ENCODE measurements around the gene ARCN1. TPM values are rescaled to one million over a fixed set of nuclear protein-coding genes. Genes with fewer than 3 reads are reported as not detected.
"Not testable (repeated sequence)": the region's sequence is repeated elsewhere in the genome, so short reads cannot be mapped to it uniquely, and the experiment has no call there.

Gene ARCN1
- total and polyA plus RNA-seq, 11 donors, result 53.1 to 127 (median 99.6) TPM

DNA sequence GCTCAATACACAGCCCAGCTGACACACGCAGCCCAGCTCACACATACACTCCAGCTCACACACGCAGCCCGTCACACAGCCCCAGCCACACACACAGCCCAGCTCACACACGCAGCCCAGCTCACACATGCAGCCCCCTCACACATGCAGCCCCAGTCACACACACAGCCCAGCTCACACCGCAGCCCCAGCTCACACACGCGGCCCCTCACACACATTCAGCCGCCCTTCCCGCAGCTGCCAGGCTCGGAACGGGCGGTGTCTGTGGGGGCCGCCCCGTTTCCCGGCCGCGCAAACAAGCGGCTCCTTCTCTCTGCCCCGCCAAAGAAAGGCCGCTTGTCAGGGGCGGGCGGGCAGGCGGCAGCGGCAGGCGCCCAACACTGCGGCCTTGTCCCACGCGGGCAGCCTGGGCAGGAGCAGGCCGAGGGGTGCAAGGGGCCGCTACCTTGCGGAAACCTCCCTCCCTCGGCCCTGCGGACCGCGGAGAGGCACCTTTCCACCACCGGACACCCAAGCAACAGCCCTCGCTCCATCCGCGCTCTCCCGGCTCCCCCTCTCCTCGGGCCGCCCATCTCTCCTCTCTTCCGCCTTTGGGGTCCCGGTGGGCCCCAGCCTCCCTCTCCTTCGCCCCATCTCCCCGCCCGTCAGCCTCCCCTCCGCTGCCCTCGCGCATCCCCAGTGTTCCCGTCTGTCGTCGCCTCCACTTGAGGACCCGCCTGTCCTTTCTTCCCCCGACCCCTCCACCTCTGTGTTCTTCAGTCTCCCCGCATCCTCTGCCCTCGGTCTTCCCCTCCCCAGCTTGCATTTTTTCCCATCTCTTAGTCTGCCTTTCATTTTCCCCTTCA is 37.4 kb downstream of the ARCN1 start:
- intact Hi-C loops (cut with DNase I), result loop anchor here in 6 of 10 donors (5.0 to 10.0 kb wide), 3 partner anchors 37 to 48 kb away; partner anchors contain the start of gene ARCN1 (in 2 of the 6)
- DNase-seq (no peak), ATAC-seq (peak in 1 of 4 donors; percentile 0)
- TF ChIP-seq, protein P1, sequence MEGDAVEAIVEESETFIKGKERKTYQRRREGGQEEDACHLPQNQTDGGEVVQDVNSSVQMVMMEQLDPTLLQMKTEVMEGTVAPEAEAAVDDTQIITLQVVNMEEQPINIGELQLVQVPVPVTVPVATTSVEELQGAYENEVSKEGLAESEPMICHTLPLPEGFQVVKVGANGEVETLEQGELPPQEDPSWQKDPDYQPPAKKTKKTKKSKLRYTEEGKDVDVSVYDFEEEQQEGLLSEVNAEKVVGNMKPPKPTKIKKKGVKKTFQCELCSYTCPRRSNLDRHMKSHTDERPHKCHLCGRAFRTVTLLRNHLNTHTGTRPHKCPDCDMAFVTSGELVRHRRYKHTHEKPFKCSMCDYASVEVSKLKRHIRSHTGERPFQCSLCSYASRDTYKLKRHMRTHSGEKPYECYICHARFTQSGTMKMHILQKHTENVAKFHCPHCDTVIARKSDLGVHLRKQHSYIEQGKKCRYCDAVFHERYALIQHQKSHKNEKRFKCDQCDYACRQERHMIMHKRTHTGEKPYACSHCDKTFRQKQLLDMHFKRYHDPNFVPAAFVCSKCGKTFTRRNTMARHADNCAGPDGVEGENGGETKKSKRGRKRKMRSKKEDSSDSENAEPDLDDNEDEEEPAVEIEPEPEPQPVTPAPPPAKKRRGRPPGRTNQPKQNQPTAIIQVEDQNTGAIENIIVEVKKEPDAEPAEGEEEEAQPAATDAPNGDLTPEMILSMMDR (IDR thresholded peaks at IDR 0.05), result no peak
- TF ChIP-seq POLR2A (IDR thresholded peaks at IDR 0.05), result no peak
- Histone ChIP-seq H3K4me1 (peaks cover 0 to 74% (median 44%) of the 10 kb centered on the region in 12 donors), H3K27ac (peak overlapping the region; percentile 74 to 100 (median 93)), H3K36me3 (peaks cover 0 to 17% (median 14%) of the 10 kb centered on the region in 9 donors), H3K4me3 (peak overlapping the region; percentile 48 to 99 (median 76)), H3K9me3 (no peaks in the 10 kb centered on the region), H3K27me3 (peaks cover 0 to 18% (median 0%) of the 10 kb centered on the region in 9 donors)
- WGBS, 4 donors, result 38 to 45% (median 40%) methylated on average over 42 to 57 of the region's 57 CpGs

DNA sequence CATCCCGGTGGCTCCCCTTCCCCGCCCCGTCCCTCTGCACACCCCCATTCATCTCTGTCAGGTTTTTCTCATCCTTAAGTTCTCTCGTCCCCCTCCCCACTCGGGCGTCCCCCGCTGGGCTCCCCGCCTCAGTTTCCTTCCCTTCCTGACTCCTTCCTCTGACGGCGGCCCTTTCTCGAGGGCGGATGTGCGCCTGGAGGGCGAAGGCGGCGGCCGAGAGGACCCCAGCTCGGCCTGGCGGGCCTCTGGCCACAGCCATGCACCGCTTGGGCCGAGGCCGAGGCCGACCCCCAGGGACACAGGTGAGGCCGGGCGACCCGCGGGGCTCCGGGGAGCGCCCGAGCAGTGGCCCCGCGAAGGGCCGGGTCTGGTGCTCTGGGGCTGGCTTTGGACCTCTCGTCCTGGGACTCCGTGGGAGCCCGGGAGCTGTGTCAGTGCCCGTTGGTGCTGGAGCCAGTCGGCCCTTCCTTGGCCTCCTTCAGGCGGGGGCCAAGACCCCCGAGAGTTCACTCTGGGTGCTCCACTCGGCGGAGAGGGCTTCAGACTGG is 38.1 kb downstream of the ARCN1 start:
- H3K4me3 ChIP-seq, result peak overlapping the region; percentile 48 to 99 (median 76)
- peaks cover 0 to 24% (median 21%) of the 10 kb centered on the region in 9 donors for H3K36me3 ChIP-seq
- peak in 1 of 5 donors; percentile 52 for DNase-seq
- peak overlapping the region; percentile 74 to 100 (median 93) for H3K27ac ChIP-seq
- WGBS, 4 donors, result 23 to 44% (median 37%) methylated on average over 22 to 42 of the region's 42 CpGs
- ATAC-seq, result no peak
- intact Hi-C loops (cut with DNase I), result no loop called here
- peaks cover 0 to 18% (median 0%) of the 10 kb centered on the region in 9 donors for H3K27me3 ChIP-seq
- H3K9me3 ChIP-seq, result no peaks in the 10 kb centered on the region
- H3K4me1 ChIP-seq, result peaks cover 0 to 70% (median 37%) of the 10 kb centered on the region in 12 donors
- TF ChIP-seq POLR2A (IDR thresholded peaks at IDR 0.05), result no peak
- TF ChIP-seq, protein P1 (IDR thresholded peaks at IDR 0.05), result no peak

DNA sequence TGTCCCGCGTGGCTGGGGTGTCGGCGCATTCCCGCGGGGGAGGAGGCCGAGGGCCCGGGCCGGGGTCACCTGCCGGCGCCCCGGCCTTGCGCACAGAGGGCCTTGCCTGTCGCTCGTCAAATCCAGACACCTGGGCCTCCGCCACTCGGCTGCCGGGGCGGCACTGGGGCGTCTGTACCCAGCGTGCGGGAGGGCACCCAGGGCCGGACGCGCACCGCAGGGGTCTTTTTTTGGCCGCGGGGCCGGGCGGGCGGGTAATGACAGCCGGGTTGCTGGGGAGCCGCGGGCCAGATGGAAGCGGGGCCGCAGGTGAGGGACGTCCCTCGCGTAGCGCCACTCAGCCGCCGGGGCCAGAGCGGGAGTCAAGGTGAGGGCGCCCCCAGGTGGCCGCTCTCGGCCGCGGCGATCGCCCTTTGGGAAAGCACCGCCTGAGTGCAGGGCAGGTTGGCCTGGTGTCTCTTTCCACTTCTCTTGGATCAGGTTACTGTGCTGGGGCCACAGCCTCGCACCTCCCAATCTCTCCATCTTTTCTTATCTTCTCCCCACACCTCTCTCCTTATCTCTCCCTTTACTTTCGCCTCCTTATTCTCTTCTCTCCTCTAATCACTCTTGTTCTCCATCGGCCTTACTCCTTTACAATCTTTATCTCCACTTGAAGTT is 38.7 kb downstream of the ARCN1 start:
- Histone ChIP-seq H3K27me3 (peaks cover 0 to 18% (median 0%) of the 10 kb centered on the region in 9 donors), H3K4me3 (peak overlapping the region; percentile 48 to 99 (median 76)), H3K9me3 (no peaks in the 10 kb centered on the region), H3K4me1 (peaks cover 0 to 72% (median 37%) of the 10 kb centered on the region in 12 donors), H3K36me3 (peaks cover 0 to 30% (median 27%) of the 10 kb centered on the region in 9 donors), H3K27ac (peak overlapping the region; percentile 74 to 100 (median 93))
- ATAC-seq (peak; percentile 18 to 45 (median 38)), DNase-seq (peak; percentile 86 to 91 (median 87))
- WGBS, 4 donors, result 4 to 7% (median 5%) methylated on average over 17 to 54 of the region's 54 CpGs
- intact Hi-C loops (cut with DNase I), result no loop called here
- TF ChIP-seq, protein P1 (IDR thresholded peaks at IDR 0.05), result peak; percentile 84 to 97 (median 92)
- TF ChIP-seq POLR2A (IDR thresholded peaks at IDR 0.05), result peak in 1 of 2 donors; percentile 18

DNA sequence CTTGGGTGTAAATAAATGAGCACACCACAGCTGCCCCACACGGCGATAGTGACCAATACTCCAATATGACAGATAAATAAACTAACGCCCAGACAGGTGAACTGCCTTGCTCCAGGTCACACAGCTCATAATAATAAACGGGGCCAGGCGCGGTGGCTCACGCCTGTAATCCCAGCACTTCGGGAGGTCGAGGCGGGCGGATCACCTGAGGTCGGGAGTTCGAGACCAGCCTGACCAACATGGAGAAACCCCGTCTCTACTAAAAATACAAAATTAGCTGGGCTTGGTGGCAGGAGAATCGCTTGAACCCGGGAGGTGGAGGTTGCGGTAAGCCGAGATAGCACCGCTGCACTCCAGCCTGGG is 39.2 kb downstream of the ARCN1 start:
- H3K9me3 ChIP-seq; intact Hi-C loops (cut with DNase I); ATAC-seq; DNase-seq: not testable (repeated sequence)
- H3K4me1 ChIP-seq, result peaks cover 0 to 72% (median 38%) of the 10 kb centered on the region in 12 donors
- H3K36me3 ChIP-seq, result peaks cover 0 to 35% (median 32%) of the 10 kb centered on the region in 9 donors
- peak overlapping the region in 11 of 12 donors; percentile 48 to 99 (median 79) for H3K4me3 ChIP-seq
- H3K27ac ChIP-seq, result peak overlapping the region; percentile 47 to 100 (median 93)
- WGBS, 4 donors, result 52 to 71% (median 64%) methylated on average over 19 of the region's 19 CpGs
- peaks cover 0 to 18% (median 0%) of the 10 kb centered on the region in 9 donors for H3K27me3 ChIP-seq
